Suppressor macrophage (primary cell): Measurements from ENCODE around the gene TFEC.
"Not testable (repeated sequence)": the region's sequence is repeated elsewhere in the genome, so short reads cannot be mapped to it uniquely, and the experiment has no call there.

Experiments
- DNase-seq, 4 experiments: peaks; one replicate each; pipeline ENCODE4 v3.0.0-alpha.2; 2020 to 2022

Gene TFEC

DNA sequence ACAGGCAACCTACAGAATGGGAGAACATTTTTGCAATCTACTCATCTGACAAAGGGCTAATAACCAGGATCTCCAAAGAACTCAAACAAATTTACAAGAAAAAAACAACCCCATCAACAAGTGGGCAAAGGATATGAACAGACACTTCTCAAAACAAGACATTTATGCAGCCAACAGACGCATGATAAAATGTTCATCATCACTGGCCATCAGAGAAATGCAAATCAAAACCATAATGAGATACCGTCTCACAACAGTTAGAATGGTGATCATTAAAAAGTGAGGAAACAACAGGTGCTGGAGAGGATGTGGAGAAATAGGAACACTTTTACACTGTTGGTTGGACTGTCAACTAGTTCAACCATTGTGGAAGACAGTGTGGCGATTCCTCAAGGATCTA lies 100.8 kb downstream of the TFEC start:
- not testable (repeated sequence) for DNase-seq

DNA sequence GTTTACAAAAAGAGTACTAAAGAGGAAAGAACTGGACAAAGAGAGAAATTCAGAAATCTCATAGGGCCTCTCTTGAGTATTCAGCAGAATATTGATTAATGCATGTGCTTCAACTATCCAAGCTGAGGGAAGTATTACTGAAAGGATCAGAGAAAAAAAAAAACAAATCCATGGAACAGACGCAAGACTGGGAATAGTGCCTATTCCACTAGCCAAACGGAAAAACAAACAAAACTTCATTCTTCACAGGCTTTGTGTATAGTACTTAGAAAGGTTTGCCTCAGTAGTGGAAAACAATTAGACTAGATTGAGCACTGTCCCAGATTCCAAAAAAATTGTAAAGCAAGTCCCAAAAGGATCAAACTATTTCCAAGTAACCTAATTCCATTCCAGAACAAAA lies 106.2 kb downstream of the TFEC start:
- no peak for DNase-seq

DNA sequence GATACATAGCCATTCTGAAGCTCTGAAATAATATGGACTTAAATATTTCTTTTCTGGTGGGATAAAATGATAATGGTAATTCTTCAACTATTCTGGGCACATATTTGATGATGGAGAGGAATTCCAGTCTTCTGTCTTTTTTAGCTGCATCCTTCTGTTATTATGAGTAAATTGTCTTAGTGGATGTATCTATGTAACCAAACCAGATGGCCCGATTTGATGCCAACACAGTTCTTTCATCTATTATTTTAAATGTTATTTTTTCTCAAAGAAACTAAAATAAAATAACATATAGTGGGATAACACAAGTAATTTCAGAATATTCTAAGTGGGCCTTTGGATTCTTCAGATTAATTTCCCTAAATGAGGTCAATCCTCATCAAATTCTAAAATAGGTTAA lies 110.2 kb downstream of the TFEC start:
- DNase-seq = no peak

DNA sequence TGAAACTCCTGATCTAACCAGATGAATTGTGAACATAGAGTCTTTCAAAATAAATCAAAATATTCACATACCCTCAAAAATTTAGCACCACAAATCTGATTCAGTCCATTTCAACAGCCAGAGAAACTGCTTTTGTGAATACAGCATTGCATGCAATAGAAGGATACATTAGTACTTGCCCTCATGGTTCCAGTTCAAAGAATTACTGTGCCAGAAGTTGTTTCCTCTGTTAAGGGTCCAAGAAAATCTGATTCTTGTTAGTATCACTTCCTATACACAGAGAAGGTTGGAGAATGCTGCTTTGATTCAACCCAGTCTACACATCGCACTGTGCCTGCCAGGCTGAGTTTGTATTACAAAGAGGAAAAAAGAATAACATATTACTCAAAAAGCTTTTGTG lies 115.6 kb downstream of the TFEC start:
- no peak for DNase-seq

DNA sequence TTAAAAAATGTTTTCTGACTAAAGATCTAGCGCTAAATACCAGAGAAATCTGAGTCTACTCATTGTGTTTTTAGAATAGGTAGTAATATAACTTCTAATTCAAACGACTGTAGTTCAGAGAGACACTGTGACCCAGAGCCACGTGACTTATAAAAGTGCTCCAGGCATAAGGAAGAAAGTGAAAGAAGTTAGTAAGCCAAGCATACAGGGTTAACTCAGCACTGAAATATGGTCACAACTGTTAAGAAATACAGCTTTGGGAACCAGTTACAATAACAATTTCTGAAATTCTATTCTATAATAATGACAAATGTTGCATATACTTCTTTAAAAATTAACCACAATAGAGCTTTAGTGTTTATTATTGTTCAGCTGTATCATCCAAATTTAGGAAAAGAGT lies 119.1 kb downstream of the TFEC start:
- DNase-seq = peak in 3 of 4 experiments; percentile 11 to 31 (median 18)

DNA sequence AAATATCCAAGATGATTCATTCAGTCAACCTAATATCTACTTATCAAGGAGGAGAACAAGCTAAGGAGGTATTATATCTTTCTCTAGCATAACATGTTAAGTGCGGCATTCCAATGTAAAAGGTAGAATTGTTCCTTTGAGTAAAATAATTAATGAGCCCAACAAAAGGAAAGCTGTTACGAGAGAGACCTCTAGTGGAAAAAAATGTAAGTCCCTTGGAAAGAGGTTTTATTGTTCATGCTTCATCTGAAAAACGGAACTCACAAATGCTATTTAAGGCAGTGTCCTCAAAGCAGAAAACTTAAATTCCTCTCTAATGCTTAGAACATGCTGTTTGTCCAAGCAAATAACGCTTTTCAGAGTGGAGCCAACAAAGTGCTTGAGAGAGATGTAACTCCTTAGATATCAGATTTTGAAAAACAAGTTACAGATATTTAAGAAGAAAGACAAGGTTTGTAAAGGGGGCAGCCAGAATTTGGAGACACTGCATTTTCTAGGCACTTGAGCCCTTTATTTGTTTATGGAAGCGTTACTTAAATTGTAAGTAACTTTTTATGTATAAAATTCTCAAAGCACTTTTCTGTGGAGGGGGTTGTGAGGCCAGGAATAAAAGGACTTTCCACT lies 119.9 kb downstream of the TFEC start:
- DNase-seq = peak; percentile 23 to 74 (median 50)

DNA sequence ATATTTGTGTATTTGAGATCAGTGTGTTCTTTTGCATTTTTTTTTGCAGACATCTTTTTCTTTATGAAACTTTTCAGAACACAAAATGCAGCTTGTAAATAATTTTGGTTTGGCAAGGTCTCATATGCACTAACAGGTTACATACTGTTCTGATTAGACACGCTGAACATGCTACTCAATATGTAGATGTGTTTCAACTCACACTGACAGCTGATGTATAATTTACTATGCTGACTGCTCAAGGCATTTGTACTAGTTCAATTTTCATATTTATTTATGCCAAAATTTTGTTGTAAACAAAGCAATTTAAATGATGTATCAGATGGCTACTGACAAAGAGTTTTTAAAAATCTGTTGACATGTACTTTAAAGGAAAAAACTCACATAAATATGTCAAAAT lies 123.8 kb downstream of the TFEC start:
- no peak for DNase-seq

DNA sequence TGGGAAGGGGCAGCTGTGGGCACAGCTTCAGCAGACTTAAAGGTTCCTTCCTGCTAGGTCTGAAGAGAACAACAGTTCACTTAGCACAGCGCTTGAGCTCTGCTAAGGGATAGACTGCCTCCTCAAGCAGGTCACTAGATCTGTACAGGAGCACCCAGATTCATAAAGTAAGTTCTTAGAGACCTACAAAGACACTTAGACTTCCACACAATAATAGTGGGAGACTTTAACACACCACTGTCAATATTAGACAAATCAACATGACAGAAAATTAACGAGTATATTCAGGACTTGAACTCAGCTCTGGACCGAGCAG lies 140.9 kb downstream of the TFEC start:
- DNase-seq = no peak

DNA sequence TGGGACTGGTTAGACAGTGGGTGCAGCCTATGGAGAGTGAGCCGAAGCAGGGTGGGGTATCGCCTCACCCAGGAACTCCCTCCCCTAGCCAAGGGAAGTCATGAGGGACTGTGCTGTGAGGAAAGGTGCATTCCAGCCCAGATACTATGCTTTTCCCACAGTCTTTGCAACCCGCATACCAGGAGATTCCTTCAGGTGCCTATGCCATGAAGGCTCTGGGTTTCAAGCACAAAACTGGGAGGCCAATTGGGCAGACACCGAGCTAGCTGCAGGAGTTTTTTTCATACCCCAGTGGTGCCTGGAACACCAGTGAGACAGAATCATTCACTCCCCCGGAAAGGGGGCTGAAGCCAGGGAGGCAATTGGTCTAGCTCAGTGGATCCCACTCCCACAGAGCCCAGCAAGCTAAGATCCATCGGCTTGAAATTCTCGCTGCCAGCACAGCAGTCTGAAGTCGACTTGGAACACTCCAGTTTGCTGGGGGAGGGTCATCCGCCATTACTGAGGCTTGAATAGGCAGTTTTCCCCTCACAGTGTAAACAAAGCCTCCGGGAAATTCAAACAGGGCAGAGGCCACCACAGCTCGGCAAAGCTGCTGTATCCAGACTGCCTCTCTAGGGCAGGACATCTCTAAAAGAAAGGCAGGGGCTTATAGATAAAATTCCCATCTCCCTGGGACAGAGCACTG lies 141.4 kb downstream of the TFEC start:
- DNase-seq = no peak

DNA sequence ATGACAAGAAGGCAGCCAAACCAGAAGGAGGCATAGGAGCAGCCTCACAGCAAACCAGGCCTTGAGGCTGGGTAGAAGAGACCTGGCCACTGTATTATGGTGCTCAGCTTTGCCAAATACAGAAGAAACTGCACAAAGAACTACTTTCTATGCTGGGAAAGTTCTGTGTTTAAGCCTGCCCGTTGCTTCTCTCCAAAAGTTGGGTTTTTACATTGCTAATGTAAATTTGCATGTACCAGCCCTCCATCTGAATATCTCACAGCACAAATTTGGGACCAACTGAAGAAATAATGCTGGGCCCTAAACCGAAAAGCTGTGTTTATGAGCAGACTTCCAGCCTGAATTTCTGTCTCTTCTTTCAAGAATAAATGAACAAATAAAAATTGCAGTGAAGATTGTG lies 145.0 kb downstream of the TFEC start:
- DNase-seq = no peak
